GM13977 (cell line): ENCODE data around the gene EGFLAM.

Experiments
- DNase-seq: peaks from one replicate; pipeline ENCODE4 v3.0.0; 2012; ENCODE audit warnings: low spot score
- in situ Hi-C: fragments of 300-500 bp; cut with MboI; formaldehyde crosslinking; loops from one replicate; pipeline ENCODE4 v1.12.0; 2022; ENCODE audit warnings: low sequenced_read_pairs, low pct_unique_long_range_greater_than_20kb, mixed read lengths, inconsistent platforms; ENCODE audit not compliant: unreplicated experiment
- TF ChIP-seq, protein P1 (sequence below): IDR thresholded peaks from 2 replicates; pipeline ENCODE4 v1.5.1; 2012; ENCODE audit warnings: mild to moderate bottlenecking, control low read depth; ENCODE audit not compliant: insufficient read depth; ENCODE audit errors: extremely low read depth, missing control alignments

EGFLAM gene

DNA sequence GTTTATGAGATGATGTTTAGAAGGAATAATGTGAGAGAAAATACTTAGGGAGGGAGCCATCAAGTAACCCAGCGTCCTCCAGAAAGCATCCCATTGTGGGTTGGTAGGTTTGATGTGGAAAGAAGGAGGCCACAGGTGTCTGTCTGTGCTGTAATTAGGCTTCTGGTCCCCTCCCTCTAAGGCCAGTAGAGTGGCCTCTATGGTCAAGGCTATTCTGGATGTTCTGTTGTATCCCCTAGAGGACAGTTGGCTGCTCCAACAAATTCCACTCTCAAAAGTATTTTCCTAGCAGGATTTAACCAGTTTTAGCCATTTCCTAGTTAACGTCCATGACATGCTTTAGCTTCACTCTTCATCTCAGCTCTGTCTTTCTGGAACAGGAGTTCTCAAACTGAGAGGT, 106.5 kb downstream of the EGFLAM start:
- in situ Hi-C loops, result no loop called here
- no peak for DNase-seq
- TF ChIP-seq, protein P1, sequence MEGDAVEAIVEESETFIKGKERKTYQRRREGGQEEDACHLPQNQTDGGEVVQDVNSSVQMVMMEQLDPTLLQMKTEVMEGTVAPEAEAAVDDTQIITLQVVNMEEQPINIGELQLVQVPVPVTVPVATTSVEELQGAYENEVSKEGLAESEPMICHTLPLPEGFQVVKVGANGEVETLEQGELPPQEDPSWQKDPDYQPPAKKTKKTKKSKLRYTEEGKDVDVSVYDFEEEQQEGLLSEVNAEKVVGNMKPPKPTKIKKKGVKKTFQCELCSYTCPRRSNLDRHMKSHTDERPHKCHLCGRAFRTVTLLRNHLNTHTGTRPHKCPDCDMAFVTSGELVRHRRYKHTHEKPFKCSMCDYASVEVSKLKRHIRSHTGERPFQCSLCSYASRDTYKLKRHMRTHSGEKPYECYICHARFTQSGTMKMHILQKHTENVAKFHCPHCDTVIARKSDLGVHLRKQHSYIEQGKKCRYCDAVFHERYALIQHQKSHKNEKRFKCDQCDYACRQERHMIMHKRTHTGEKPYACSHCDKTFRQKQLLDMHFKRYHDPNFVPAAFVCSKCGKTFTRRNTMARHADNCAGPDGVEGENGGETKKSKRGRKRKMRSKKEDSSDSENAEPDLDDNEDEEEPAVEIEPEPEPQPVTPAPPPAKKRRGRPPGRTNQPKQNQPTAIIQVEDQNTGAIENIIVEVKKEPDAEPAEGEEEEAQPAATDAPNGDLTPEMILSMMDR, result no peak

DNA sequence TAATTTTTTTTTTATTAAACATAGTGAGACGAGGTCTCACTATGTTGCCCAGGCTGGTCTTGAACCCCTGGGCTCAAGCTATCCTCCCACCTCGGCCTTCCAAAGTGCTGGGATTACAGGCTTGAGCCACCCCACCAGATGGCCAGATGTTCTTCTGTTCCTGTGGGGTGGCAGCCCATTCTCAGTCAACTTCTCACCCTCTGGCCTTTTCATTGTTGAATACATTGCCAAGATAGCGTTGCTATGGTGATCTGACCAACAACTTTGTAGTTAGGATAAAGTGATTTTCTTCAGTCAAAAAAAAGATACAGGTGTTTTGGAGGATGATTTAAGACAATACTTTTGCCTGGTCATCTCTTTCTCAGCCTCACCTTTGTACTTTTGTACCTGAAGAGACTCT, 109.1 kb downstream of the EGFLAM start:
- TF ChIP-seq, protein P1, result no peak
- in situ Hi-C loops, result no loop called here
- DNase-seq, result no peak

DNA sequence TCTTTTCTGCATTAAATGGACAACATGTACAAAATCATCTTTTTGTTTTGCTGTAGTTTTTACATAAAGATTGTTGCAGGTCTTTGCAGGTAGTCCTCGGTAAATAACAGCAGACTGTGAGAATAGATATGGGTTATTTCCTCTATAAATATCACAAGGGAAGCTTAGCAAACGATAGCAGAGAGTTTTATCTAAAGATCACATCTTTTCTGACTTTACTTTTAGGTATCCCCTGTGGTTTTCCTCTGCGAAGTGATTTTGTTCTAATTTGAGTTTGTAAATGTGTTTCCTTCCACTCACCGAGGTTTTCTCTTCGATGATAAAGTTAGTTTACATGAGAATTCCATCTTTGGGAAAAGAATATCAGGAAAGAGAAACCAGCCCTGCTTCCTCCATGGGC, 109.6 kb downstream of the EGFLAM start:
- no peak for DNase-seq
- in situ Hi-C loops, result no loop called here
- TF ChIP-seq, protein P1, result no peak

DNA sequence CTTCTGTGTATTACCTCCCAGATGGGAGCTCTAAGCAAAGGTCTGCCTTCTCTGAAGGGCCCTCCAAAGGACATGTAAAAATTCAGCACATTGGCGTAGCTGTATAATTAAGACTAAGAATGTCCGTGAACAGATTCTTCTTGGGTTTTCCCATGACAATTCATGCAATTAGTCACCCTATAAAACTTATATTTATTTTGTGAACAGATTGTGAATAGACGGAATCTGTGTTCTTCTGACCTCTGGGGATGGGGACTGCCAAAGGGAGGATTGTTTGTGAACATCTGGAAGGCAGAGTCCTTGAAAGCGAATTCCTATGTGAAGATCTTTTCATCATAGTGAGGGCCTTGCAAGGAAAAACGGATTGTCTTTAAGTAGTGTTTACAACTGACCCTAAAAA, 111.3 kb downstream of the EGFLAM start:
- no peak for DNase-seq
- TF ChIP-seq, protein P1, result no peak
- in situ Hi-C loops, result no loop called here

DNA sequence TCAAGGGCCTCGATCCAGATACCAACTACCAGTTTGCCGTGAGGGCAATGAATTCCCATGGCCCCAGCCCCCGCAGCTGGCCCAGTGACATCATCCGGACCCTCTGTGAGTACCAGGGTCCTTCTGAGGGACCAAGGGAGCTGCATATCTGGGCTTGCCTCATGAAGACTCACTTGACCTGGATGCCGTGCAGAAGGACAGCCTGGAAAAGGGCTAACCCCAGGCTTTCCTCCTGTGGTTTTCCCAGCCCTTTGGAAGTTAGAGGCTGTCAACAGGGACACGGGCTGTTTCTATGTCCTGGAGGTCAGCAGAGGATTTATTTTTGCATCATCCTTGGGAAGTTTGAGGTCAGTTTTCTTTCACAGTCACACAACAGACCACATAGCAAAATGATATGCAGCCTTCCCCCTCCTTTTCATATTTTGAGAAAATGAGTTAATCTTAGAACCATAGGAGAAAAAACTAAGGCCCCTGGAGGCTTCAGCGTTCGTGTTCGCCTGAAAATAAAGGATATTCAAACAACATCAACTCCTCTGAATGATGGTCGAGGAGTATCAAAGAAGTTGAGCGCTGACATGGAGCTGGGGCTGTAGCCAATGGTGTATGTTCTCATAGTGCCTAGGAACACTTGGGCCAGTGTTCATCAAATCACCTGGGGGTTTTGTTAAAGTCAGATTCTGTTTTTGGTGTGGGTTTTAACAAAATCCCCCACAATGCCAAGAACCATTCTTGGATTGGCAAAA, 112.2 kb downstream of the EGFLAM start:
- TF ChIP-seq, protein P1, result no peak
- in situ Hi-C loops, result no loop called here
- DNase-seq, result no peak

DNA sequence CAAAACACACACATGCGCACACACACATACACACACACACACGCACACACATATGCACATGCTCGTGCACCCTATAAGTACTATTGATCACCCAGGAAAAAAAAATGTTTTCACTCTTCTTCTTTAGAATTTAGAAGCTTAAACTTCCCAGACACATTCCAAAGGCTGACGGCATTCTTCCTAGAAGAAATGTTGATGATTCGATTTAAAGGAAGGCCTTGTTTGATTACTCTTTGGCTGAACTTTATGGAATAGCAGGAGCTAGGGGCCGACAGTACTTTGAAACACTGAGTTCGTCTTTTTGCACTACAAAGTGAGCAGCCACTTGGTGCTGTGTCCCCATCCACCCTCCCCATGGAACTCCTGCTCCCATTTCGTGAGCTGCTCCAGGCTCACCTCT, 113.2 kb downstream of the EGFLAM start:
- in situ Hi-C loops, result no loop called here
- no peak for DNase-seq
- TF ChIP-seq, protein P1, result no peak
